OCI-LY1 (cell line): ENCODE measurements around the gene OTOR.

Source experiments
- H2AFZ ChIP-seq: fragments of 200-600 bp; sonication (generic), shearing (Covaris generic); 2 replicates; pipeline ENCODE4 v1.6.0; 2014; ENCODE audit warnings: antibody characterized with exemption, mild to moderate bottlenecking, low read length
- H3F3A ChIP-seq: fragments of 200-600 bp; sonication (generic), shearing (Covaris generic); 2 replicates; pipeline ENCODE4 v1.6.0; 2014; ENCODE audit warnings: mild to moderate bottlenecking, antibody characterized with exemption, low read length, moderate library complexity; ENCODE audit not compliant: insufficient read depth
- H3K27ac ChIP-seq: fragments of 200-600 bp; sonication (generic); 2 replicates; pipeline ENCODE4 v1.5.1; 2014; ENCODE audit warnings: low read length, mixed run types, mild to moderate bottlenecking, low read depth; ENCODE audit not compliant: poor library complexity, severe bottlenecking
- H3K27me3 ChIP-seq: fragments of 200-600 bp; sonication (generic); 2 replicates; pipeline ENCODE4 v1.6.0; 2014; ENCODE audit warnings: antibody characterized with exemption, mild to moderate bottlenecking, low read length, moderate library complexity; ENCODE audit not compliant: insufficient read depth
- H3K36me3 ChIP-seq: fragments of 200-600 bp; sonication (generic); 2 replicates; pipeline ENCODE4 v1.6.1; 2014; ENCODE audit warnings: mild to moderate bottlenecking, antibody characterized with exemption, low read length, moderate library complexity, mixed read lengths; ENCODE audit not compliant: insufficient read depth
- H3K4me1 ChIP-seq: fragments of 200-600 bp; sonication (generic); 2 replicates; pipeline ENCODE4 v1.5.1; 2014; ENCODE audit warnings: mild to moderate bottlenecking, low read length, moderate library complexity; ENCODE audit not compliant: insufficient read depth, severe bottlenecking
- H3K4me2 ChIP-seq: fragments of 200-600 bp; sonication (generic), shearing (Covaris generic); 2 replicates; pipeline ENCODE4 v1.6.1; 2014; ENCODE audit warnings: low read length
- H3K4me3 ChIP-seq: fragments of 200-600 bp; sonication (generic); 2 replicates; pipeline ENCODE4 v1.5.1; 2014; ENCODE audit warnings: low read length, low read depth, mild to moderate bottlenecking, mixed read lengths; ENCODE audit not compliant: poor library complexity, severe bottlenecking
- H3K79me2 ChIP-seq: fragments of 200-600 bp; shearing (Covaris generic); 2 replicates; pipeline ENCODE4 v1.6.1; 2016; ENCODE audit warnings: mixed run types, low read length, mixed read lengths; ENCODE audit not compliant: insufficient read depth
- H3K9ac ChIP-seq: fragments of 200-600 bp; sonication (generic), shearing (Covaris generic); 2 replicates; pipeline ENCODE4 v1.6.1; 2014; ENCODE audit warnings: mild to moderate bottlenecking, low read length, mixed read lengths
- H3K9me2 ChIP-seq: fragments of 200-600 bp; sonication (generic), shearing (Covaris generic); 2 replicates; pipeline ENCODE4 v1.6.1; 2014; ENCODE audit warnings: low read depth, mild to moderate bottlenecking, low read length, mixed read lengths
- H3K9me3 ChIP-seq: fragments of 200-600 bp; shearing (Covaris generic); 2 replicates; pipeline ENCODE4 v1.6.1; 2014; ENCODE audit warnings: low read length, mixed read lengths
- H4K20me1 ChIP-seq: fragments of 200-600 bp; sonication (generic), shearing (Covaris generic); 2 replicates; pipeline ENCODE4 v1.6.0; 2016; ENCODE audit warnings: mild to moderate bottlenecking, low read length; ENCODE audit not compliant: insufficient read depth
- CTCF ChIP-seq: fragments of 200-600 bp; sonication (generic), shearing (Covaris generic); IDR thresholded peaks from 2 replicates; pipeline ENCODE4 v1.5.1; 2017; ENCODE audit warnings: mild to moderate bottlenecking, antibody characterized with exemption, low read length, moderate library complexity, mixed read lengths
- EZH2 ChIP-seq: fragments of 200-600 bp; sonication (generic), shearing (Covaris generic); IDR thresholded peaks from 2 replicates; pipeline ENCODE4 v1.8.0; 2017; ENCODE audit warnings: borderline replicate concordance, mixed run types, mild to moderate bottlenecking, antibody characterized with exemption, low read length, moderate library complexity, mixed read lengths

Gene OTOR

GRCh38 chr20:16709017-16709416 lies 39.1 kb upstream of the OTOR start:
- H3K9me2 ChIP-seq: no peaks in the 10 kb centered on the region
- H3K36me3 ChIP-seq: no peaks in the 10 kb centered on the region; the same call in 1 of the 2 replicates
- no peaks in the 10 kb centered on the region for H3K4me1 ChIP-seq
- no peaks in the 10 kb centered on the region for H3K79me2 ChIP-seq
- no peaks in the 10 kb centered on the region for H4K20me1 ChIP-seq
- no peak overlapping the region for H2AFZ ChIP-seq
- H3K4me3 ChIP-seq: no peak overlapping the region
- no peak overlapping the region for H3K27ac ChIP-seq
- TF ChIP-seq CTCF (no peak), EZH2 (no peak)
- no peak overlapping the region for H3K9ac ChIP-seq
- H3K27me3 ChIP-seq: no peaks in the 10 kb centered on the region
- H3F3A ChIP-seq: no peaks in the 10 kb centered on the region
- H3K4me2 ChIP-seq: no peak overlapping the region
- H3K9me3 ChIP-seq: no peaks in the 10 kb centered on the region

- Histone ChIP-seq H3K9me3 (no peaks in the 10 kb centered on the region), H3K4me1 (no peaks in the 10 kb centered on the region), H2AFZ (no peak overlapping the region), H3K27me3 (no peaks in the 10 kb centered on the region), H3K9ac (no peak overlapping the region), H3K27ac (no peak overlapping the region), H3K4me2 (no peak overlapping the region), H4K20me1 (no peaks in the 10 kb centered on the region), H3K79me2 (no peaks in the 10 kb centered on the region), H3K9me2 (no peaks in the 10 kb centered on the region), H3K36me3 (no peaks in the 10 kb centered on the region; the same call in 1 of the 2 replicates), H3F3A (no peaks in the 10 kb centered on the region), H3K4me3 (no peak overlapping the region)
- TF ChIP-seq EZH2 (no peak), CTCF (no peak)
Measured at GRCh38 chr20:16710781-16711180, 37.4 kb upstream of the OTOR start.

- no peak overlapping the region for H3K9ac ChIP-seq
Measured at GRCh38 chr20:16711661-16712258, 36.4 kb upstream of the OTOR start.

More at GRCh38 chr20:16711661-16712258, 36.4 kb upstream of the OTOR start:
- H3K4me2 ChIP-seq: no peak overlapping the region
- H3K27ac ChIP-seq: no peak overlapping the region
- no peaks in the 10 kb centered on the region for H3K36me3 ChIP-seq
- TF ChIP-seq EZH2 (no peak), CTCF (no peak)
- no peaks in the 10 kb centered on the region for H3K9me2 ChIP-seq
- H2AFZ ChIP-seq: no peak overlapping the region
- H3F3A ChIP-seq: no peaks in the 10 kb centered on the region
- no peaks in the 10 kb centered on the region for H3K9me3 ChIP-seq
- H3K4me1 ChIP-seq: no peaks in the 10 kb centered on the region
- H4K20me1 ChIP-seq: no peaks in the 10 kb centered on the region
- H3K4me3 ChIP-seq: no peak overlapping the region
- H3K27me3 ChIP-seq: no peaks in the 10 kb centered on the region
- H3K79me2 ChIP-seq: no peaks in the 10 kb centered on the region
